Measurements from ENCODE around the gene PPP2R3A.
"Not testable (repeated sequence)": the region's sequence is repeated elsewhere in the genome, so short reads cannot be mapped to it uniquely, and the experiment has no call there.

Gene PPP2R3A

GRCh38 chr3:136161516-136161915 lies 196.0 kb downstream of the PPP2R3A start:
- no peak for DNase-seq

- no peak for DNase-seq
These were observed 196.8 kb downstream of the PPP2R3A start for GRCh38 chr3:136162322-136162721.

GRCh38 chr3:136163607-136164006 lies 198.1 kb downstream of the PPP2R3A start:
- not testable (repeated sequence) for DNase-seq

- no peak for DNase-seq
These were observed 201.0 kb downstream of the PPP2R3A start for GRCh38 chr3:136166507-136166906.

- DNase-seq, result not testable (repeated sequence)
These were observed 202.7 kb downstream of the PPP2R3A start for GRCh38 chr3:136168236-136168635.

GRCh38 chr3:136171097-136171542 lies 205.6 kb downstream of the PPP2R3A start:
- DNase-seq, result no peak

GRCh38 chr3:136173939-136174490 lies 208.5 kb downstream of the PPP2R3A start:
- DNase-seq, result no peak

GRCh38 chr3:136177876-136178275 lies 212.3 kb downstream of the PPP2R3A start:
- no peak for DNase-seq

GRCh38 chr3:136181741-136182140 lies 216.2 kb downstream of the PPP2R3A start:
- DNase-seq, result no peak

- no peak for DNase-seq
These were observed 219.2 kb downstream of the PPP2R3A start for GRCh38 chr3:136184703-136185102.

- peak; percentile 9 to 29 for DNase-seq
These were observed 220.8 kb downstream of the PPP2R3A start for GRCh38 chr3:136186344-136186743.

GRCh38 chr3:136186846-136187245 lies 221.3 kb downstream of the PPP2R3A start:
- DNase-seq, result no peak

- DNase-seq, result no peak
These were observed 222.3 kb downstream of the PPP2R3A start for GRCh38 chr3:136187868-136188267.

GRCh38 chr3:136189043-136189442 lies 223.5 kb downstream of the PPP2R3A start:
- DNase-seq, result no peak

GRCh38 chr3:136189859-136190617 lies 224.5 kb downstream of the PPP2R3A start:
- DNase-seq, result no peak

- DNase-seq, result not testable (repeated sequence)
These were observed 226.7 kb downstream of the PPP2R3A start for GRCh38 chr3:136192195-136192594.

GRCh38 chr3:136192831-136193230 lies 227.3 kb downstream of the PPP2R3A start:
- DNase-seq, result no peak

- DNase-seq, result peak in 1 of 2 donors; percentile 24
These were observed 227.9 kb downstream of the PPP2R3A start for GRCh38 chr3:136193278-136194054.

GRCh38 chr3:136194409-136195257 lies 229.1 kb downstream of the PPP2R3A start:
- peak; percentile 72 to 75 for DNase-seq

GRCh38 chr3:136195258-136196063 lies 229.9 kb downstream of the PPP2R3A start:
- peak; percentile 87 to 89 for DNase-seq

- no peak for DNase-seq
These were observed 230.5 kb downstream of the PPP2R3A start, which contains the start of gene MSL2 for GRCh38 chr3:136196064-136196400. Gene MSL2 (minus strand): TSS chr3:136196335. CDS start chr3:136195113, 1,222 bp downstream.
